PC-3 (cell line): Measurements from ENCODE around the gene CENPB.

Experiments used
- CTCF ChIP-seq: fragments of 300-600 bp; sonication (generic); conservative IDR thresholded peaks from 2 replicates; pipeline ENCODE4 v1.5.1; 2017; ENCODE audit warnings: antibody characterized with exemption, low read depth, mild to moderate bottlenecking, low read length
- EZH2 ChIP-seq: fragments of 300-600 bp; sonication (generic); IDR thresholded peaks from one replicate; pipeline ENCODE4 v1.6.1; 2017; ENCODE audit warnings: antibody characterized with exemption, mild to moderate bottlenecking, low read length; ENCODE audit not compliant: unreplicated experiment

DNA sequence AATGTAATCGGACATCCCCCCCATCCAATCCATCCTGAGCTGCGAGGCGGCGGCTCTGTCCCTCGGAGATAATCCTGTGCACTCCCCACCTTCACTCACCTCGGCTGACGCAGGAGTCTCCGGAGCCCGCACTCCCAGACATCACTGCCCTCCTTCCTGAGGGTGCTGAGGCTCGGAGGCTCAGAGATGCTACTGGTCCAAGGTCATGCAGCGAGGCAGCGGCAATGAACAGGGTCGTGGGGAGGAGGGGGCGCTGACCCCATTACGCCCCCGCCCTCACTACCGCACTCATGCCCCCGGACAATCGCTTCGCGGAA, 19.5 kb downstream of the CENPB start:
- TF ChIP-seq CTCF (no peak), EZH2 (no peak)
